Measurements from ENCODE around the gene PARD3B. TPM values are rescaled to one million over a fixed set of nuclear protein-coding genes. Genes with fewer than 3 reads are reported as not detected.

PARD3B gene
- total RNA-seq, 1 donor from 2014 or later: 6.8 TPM

DNA sequence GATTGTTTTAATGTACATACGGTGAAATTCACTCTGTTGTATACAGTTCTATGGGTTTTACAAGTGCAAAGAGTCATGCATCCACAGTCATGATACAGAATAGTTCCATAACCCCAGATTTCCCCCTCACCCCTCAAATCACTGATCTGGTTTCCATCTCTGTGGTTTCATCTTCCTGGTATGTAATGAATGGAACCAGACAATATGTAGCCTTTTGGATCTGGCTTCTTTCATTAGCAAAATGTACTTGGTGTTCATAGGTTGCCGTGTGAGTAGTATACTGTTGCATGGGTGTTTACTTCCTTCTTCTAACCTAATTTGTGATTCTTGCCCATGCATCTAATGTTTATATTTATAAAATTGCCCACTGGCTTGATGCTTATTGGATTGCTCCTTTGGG is 838.3 kb downstream of the PARD3B start:
- DNase-seq (no peak), ATAC-seq (ENCODE audit: poor library complexity) (no peak)

DNA sequence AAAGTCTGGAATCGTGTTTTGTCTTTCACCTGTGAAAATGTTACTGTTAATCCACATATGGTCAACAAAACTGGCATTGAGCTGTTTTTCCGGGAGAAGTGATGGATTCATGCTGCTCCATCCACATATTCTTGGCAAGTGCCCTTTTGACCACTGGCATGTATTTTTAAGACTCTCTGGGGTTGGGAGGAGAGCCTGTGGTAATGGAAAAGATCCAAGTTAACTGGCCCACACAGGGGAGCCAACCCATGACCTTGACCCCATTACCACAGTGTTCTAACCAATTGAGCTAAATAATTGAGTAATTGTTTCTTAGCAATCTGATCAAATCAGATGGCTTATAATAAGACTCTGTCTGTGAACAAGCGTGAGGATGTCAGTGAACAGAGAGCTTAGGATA is 840.8 kb downstream of the PARD3B start:
- DNase-seq (no peak), ATAC-seq (ENCODE audit: poor library complexity) (no peak)
- intact Hi-C loops (cut with DNase I): no loop called here

More for the DNA sequence above, 838.3 kb downstream of the PARD3B start:
- intact Hi-C loops (cut with DNase I): no loop called here

DNA sequence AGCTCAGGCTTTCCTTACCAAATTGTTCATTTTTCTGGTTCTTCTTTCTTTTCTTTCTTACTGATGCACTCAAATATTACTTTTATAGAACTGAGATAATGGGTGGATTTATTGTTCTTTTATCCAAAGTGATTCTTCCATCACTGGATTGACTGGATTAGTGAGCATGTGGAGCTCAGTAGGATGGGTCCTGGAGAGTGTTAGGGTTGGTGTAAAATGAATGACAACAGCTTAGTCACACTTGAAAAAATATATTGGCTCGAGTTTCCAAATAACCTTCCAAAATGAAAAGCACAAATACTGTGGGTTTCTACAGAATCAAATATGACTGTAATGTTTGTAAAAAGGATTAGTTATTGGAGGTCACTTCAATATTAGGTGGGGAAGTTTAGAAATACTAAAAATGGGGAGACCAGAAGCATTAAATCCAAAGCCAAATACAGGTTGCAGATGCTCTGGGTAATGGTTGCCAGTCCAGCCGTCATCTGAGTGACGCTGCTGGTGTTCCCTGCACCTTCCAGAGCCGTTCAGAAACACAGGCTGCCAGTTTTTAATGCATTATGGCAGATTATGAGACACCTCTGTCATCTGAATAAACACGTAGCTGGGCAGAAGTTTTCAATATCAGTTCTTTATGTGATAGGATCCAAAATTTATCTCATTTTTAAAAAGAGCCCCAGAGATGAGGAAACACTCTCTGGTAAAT is 842.2 kb downstream of the PARD3B start:
- ATAC-seq (ENCODE audit: poor library complexity): no peak
- no peak for DNase-seq
- intact Hi-C loops (cut with DNase I): no loop called here

DNA sequence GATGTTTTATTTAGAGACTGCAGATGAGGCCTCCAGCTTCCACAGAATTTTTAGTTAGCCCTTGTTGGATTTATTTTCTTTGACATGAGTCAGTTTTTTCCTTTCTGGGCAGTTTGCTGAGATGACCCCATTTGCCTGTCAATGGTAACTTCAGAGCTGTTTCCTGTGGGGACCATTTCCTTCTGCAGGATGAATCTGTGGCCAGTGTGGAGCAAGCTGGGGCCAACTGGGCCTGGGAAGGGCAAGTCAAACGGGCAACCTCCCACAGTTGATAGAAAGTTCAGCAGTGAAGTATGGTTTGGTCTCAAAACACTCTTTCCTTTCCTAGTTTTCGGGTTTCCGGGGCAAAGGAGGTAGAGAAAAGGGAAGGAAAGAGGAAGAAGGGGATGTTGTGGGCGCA is 845.6 kb downstream of the PARD3B start:
- intact Hi-C loops (cut with DNase I): no loop called here
- DNase-seq: no peak
- no peak for ATAC-seq (ENCODE audit: poor library complexity)

DNA sequence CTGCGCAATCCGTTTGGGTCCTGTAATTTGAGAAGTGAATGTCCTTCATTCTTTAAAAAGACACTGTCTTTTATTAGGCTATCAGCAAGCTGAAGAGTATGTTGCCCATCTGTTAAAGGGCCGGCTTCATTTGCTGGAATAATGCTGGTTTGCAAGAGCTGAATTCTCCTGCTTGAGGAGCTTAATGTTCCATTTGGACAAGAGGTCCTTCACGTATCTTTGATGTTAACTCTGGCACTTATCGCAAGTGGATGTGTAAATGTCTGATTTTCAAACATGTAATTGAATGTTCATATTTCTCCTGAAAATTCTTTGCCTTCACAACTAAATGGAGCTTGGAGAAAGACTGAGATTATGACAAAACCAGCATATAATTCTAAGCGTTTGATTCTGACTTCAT is 856.2 kb downstream of the PARD3B start:
- ATAC-seq (ENCODE audit: poor library complexity): no peak

DNA sequence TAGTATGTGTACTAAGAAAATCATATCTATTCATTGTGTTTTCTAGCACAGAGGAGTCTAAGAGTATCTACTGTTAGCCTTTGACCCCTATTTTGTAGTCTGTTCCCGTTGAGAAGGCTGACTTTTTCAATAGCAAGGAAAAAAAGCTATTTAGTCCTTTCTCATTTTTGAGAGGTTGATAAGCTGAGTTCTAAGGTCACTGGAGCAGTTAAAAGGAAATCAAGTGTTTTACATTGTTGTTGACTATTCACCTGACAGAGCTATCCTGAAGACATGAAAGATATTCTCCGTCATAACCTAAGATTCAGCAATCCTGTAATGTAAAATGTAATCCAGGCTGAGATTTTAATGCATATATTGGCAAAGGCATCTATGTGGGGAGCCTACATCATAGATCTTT is 856.7 kb downstream of the PARD3B start:
- no peak for ATAC-seq (ENCODE audit: poor library complexity)
- intact Hi-C loops (cut with DNase I): no loop called here
- no peak for DNase-seq

More for the DNA sequence above, 856.2 kb downstream of the PARD3B start:
- intact Hi-C loops (cut with DNase I): no loop called here
- no peak for DNase-seq

DNA sequence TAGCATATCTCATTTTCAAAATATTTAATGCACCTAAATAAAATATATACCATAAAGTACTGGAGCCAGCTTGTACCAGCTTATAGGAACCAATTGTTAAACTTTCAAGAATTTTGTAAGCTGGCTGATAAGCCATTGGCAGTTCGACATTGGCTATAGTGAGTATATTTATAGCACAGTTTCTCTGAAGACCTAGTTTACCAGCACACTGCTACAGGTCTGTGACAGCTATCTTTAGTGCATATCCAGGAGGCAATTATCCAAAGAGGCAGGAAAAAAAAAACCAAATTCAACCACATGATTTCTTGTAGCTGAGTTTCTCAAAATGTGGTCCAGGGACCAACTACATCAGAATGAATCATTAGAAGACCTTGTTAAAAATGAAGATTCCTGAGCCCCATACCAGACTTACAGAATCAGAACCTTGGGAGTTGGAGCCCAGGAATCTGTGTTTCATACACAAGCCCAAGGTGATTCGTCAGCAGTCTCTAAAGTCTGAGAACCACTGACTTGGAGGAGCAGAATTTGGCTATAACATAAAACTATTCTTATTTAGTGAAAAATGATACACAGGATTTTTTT is 858.1 kb downstream of the PARD3B start:
- ATAC-seq (ENCODE audit: poor library complexity): no peak
- intact Hi-C loops (cut with DNase I): no loop called here

DNA sequence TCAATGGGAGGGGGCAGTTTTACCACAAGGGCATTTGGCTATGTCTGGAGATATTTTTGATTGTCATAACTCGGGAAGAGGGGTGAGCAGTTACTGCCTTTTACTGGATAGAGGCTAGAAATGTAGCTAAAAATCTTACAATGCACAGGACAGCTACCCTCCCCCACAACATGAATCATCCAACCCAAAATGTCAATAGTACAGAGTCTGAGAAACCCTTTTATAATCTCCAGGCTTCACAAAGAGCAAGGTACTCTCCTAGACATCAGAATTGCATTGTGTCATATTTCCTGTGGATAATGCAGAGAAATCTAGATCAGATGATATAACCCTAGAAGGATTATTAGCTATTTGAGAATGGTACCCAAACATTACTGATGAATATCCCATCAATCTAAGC is 859.9 kb downstream of the PARD3B start:
- intact Hi-C loops (cut with DNase I): no loop called here
- no peak for ATAC-seq (ENCODE audit: poor library complexity)
- DNase-seq: no peak

More for the DNA sequence above, 858.1 kb downstream of the PARD3B start:
- DNase-seq: no peak

DNA sequence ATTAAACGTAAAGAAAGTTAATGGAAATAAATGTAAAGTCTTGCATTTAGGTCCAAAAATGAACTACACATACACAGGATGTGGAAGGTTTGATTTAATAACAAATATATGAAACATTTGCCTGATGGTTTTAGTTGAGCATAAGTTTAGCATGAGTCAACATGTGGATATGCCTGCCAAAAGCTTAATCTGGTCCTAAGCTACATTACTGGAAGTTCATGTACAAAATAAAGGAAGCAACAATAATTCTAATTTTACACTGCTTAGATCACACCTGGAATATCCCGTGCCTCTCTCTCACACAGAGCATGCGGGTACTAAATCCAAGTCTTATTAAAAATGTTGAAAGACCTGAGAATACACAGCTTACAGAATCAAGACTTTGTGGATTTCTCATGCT is 860.5 kb downstream of the PARD3B start:
- ATAC-seq (ENCODE audit: poor library complexity): peak; percentile 36
- no peak for DNase-seq
- intact Hi-C loops (cut with DNase I): no loop called here

DNA sequence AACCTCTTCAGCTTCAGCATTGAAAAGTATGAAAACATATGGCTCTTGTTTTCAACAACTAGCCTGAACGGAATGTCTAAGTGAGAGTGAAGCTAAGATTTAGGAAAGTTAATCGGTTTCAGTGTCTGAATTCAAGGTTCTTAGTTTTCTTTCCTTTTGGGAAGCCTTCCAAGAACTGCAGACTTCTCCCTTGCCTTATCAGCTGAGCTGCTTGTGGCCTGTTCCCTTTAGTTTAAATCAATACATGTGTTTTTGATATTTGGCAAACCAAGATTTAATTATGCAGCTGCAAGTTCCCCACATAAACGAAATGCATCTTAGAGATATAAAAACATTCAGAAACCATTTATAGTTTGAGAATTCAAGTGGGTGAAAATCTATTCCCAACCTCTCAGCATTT is 862.7 kb downstream of the PARD3B start:
- no peak for DNase-seq
- intact Hi-C loops (cut with DNase I): no loop called here
- no peak for ATAC-seq (ENCODE audit: poor library complexity)

DNA sequence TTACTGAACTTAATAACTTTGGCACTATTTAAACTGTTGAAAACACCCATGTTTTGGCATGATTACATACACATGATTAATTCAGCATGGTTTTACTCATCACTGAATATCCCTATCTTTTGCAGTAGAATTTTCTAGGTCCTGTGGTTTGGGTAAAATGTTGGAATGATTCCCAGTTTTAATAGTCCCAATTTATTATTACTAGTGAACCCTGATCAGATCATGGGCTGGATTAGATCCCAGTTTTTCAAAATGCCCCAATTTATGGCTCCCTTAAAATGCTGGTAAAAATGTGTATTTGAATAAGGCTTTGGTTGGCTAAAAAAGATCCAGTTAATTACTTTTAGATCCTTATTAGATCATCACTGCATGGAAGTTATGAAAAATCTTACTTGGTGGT is 863.4 kb downstream of the PARD3B start:
- ATAC-seq (ENCODE audit: poor library complexity) (no peak), DNase-seq (no peak)
- intact Hi-C loops (cut with DNase I): no loop called here

DNA sequence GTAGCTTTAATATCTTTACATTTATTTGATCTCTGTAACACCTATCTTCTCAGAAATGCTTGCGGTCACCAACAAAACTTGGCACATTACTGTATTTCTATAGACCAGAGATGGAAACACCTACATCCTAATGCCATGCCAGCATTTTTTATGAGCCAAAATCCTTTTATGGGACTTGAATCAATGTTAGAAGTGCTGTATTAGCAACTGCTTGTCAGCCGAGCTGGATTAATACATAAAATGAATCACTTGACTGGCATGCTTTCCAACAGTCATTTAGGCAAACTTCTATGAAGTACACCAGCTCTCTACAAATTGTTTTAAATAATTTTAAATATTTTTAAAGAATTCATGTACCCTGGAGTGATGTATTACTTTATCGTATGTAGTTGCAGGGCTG is 864.1 kb downstream of the PARD3B start:
- DNase-seq (no peak), ATAC-seq (ENCODE audit: poor library complexity) (no peak)
- intact Hi-C loops (cut with DNase I): no loop called here

DNA sequence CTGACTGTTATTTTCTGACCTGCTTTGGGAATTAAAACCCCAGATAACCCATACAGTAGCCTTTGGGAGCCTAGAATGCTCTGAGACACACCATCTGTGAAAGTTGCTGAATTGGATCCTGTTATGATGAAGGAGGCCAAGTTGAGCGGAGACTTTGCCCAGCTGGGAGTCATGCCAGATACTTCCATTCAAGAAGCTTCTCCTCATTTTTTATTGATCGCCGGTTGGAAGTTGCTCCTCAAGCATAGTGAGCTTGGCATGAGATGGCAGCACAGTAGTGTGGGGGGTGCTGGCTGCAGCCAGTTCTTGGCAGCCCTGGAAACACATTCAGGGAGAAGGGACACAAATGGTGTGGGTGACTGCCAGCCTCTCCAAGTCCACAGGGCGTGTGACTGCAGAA is 866.3 kb downstream of the PARD3B start:
- ATAC-seq (ENCODE audit: poor library complexity) (peak; percentile 25), DNase-seq (no peak)
- intact Hi-C loops (cut with DNase I): no loop called here

DNA sequence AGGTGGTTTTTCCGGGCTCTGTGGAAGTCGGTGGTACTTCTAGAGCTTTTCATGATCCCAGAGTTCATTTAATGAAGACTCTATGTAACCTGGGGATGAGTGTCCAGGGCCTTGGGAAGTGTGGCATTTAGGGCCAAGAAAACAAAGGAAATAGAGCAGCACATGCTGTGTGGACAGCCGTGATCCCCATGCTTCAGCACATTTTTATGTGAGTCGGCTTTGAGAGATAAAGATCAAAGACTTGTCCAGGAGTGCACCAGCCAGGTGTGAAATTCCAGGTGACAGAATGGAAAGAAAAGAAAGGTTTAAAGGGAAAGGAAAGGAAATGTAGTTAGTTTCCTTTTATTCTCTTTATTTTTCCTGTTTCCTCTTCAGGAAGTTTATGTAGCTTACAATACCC is 879.1 kb downstream of the PARD3B start:
- intact Hi-C loops (cut with DNase I): no loop called here
- ATAC-seq (ENCODE audit: poor library complexity) (no peak), DNase-seq (no peak)

DNA sequence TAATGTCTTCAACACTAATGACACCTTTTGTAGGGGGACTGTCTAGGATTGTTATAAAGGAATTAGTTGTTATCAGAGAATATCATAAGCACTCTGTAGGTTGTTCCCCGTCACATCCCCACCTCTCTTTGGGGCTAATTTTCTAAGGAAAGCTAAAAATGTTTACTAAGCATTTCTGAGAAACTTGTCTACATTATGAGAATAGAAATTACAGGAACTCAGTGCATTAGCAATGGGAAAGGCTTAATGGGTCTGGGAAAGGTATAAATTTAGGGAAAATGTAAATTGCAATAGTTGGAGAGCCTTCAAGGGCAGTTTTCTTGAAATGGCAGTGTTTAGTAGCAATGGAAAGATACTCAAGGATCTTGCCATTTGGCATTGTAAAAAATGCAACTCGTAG is 879.8 kb downstream of the PARD3B start:
- intact Hi-C loops (cut with DNase I): no loop called here
- no peak for ATAC-seq (ENCODE audit: poor library complexity)

DNA sequence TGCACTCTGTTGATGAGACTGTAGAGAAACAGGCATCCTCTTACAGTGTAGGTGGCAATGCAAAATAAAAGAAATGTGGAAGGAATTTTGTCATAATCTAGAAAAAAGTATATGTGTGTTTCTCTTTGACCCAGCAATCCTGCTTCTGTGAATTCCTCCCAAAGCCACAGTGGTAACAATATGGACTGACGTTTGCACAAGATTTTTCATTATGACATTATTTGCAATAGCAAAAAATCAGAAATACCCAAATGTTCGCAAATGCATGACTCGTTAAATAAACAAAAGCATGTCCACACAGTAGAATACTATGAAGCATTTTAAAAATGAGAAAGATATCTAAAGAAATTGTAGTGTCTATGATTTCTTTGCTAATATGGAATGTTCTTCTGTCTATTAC is 881.8 kb downstream of the PARD3B start:
- ATAC-seq (ENCODE audit: poor library complexity): no peak
- DNase-seq: no peak
- intact Hi-C loops (cut with DNase I): no loop called here

More for the DNA sequence above, 879.8 kb downstream of the PARD3B start:
- no peak for DNase-seq

DNA sequence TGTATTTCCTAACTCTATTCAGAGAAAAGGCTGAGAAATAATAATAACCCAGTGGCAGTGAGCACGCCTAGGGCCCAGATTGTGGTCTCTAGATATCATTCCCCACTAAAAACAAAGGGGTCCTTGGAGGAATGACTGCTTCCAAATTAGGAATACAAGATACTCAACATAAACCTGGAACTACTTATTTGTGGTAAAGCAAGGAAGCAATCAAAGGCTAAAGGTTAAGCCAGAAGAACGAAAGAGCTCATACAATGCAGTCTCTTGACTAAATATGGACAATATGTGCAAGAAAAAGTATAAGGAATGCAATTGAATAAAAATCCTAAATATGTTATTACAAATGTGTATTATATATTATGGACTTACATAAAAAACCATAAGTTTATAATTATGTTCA is 883.5 kb downstream of the PARD3B start:
- ATAC-seq (ENCODE audit: poor library complexity) (no peak), DNase-seq (no peak)
- intact Hi-C loops (cut with DNase I): no loop called here

DNA sequence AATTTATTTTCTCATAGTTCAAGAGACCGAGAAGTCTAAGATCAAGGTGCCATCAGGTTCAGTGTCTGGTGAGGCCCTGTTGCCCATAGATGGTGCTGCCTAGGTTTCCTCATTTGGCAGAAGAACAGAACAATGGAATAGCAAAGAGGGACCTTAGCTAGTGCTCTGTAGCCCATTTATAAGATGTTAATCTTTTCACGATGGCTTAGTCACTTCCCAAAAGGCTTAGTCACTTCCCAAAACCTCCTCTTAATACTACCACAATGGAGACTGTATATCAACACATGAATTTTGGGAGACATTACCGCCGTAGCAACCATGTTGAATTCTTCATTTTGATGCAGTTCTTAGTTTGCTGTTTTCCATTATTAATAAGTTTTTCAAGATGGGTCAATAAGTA is 890.7 kb downstream of the PARD3B start:
- no peak for ATAC-seq (ENCODE audit: poor library complexity)
- intact Hi-C loops (cut with DNase I): no loop called here

DNA sequence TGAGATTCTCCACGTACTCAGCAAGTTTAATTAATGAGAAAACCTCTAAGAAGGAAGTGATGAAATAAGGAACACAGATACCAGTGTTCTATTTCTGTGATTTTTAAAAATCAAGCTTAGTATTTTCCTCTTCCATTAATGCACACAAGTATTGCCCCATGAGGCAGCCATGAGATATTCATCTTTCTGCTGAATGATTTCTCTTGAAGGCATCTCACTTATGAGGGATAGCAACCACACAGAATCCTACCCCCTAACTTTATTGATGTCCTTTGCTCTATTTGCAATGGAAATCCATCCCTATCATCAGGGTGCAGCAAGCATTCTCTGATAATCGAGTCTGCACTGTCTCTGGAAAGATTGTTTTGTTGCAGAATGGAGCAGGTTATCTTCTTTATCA is 893.0 kb downstream of the PARD3B start:
- no peak for ATAC-seq (ENCODE audit: poor library complexity)
- no peak for DNase-seq
- intact Hi-C loops (cut with DNase I): no loop called here

More for the DNA sequence above, 890.7 kb downstream of the PARD3B start:
- DNase-seq: no peak

DNA sequence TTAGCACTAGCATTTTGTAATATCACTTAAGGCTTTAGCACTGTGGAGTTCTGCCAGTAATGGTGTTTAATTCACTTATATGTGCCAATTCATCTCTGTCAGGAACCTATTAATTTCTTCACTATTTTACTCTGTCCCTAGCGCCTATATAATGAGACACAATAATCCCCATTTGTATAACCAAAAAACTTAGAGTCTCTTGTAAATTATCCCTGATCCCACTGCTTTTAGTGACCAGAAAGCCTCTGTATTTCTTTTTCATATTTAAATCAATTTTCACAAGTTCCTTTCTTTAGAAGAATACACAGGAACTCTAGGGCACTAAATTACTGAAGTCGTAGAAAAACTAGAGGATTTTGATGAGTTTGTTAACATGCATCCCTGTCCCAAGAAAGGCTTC is 894.3 kb downstream of the PARD3B start:
- DNase-seq (no peak), ATAC-seq (ENCODE audit: poor library complexity) (no peak)
- intact Hi-C loops (cut with DNase I): no loop called here

DNA sequence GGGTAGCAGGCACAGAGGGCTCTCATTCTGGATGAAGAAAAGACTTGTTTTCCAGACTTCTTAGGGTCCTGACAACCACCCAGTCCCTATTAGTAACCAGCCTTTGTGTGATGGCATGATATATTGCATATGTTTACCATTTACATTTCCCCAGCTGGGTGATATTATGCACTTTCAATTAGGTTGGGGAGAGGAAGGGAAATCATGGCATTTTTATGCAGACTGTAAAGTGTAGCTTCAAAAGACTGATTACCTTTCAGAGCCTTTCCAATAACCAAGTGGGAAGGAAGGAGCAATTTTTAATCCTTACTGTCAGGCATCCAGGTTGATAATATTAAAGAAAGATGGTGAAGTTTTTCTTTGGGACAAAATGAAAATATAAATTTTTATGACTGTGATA is 896.2 kb downstream of the PARD3B start:
- intact Hi-C loops (cut with DNase I): no loop called here
- DNase-seq: no peak
- no peak for ATAC-seq (ENCODE audit: poor library complexity)
